ENCODE measurements around the gene SPDYA.

Gene SPDYA

GRCh38 chr2:28809927-28810326 is 707 bp upstream of the SPDYA start:
- Histone ChIP-seq H3K27me3 (replicated peaks; ENCODE audit: control insufficient read depth, insufficient read depth, low read length) (no peaks in the 10 kb centered on the region), H3K4me3 (replicated peaks; ENCODE audit: low read depth, low read length) (peak overlapping the region; percentile 62), H3K36me3 (ENCODE audit: control insufficient read depth, insufficient read depth, low read length) (no peaks in the 10 kb centered on the region; the same call in none of the 2 replicates)
- peak; percentile 9 for DNase-seq (ENCODE audit: extremely low read depth, insufficient read length)
- no peak for TF ChIP-seq CTCF (IDR thresholded peaks at IDR 0.05; ENCODE audit: insufficient read depth, low read length, poor library complexity, severe bottlenecking)

- DNase-seq (ENCODE audit: extremely low read depth, insufficient read length), result no peak
- no peaks in the 10 kb centered on the region for H3K27me3 ChIP-seq (replicated peaks; ENCODE audit: control insufficient read depth, insufficient read depth, low read length)
- TF ChIP-seq CTCF (IDR thresholded peaks at IDR 0.05; ENCODE audit: insufficient read depth, low read length, poor library complexity, severe bottlenecking), result no peak
- no peak overlapping the region for H3K4me3 ChIP-seq (replicated peaks; ENCODE audit: low read depth, low read length)
- no peaks in the 10 kb centered on the region for H3K36me3 ChIP-seq (ENCODE audit: control insufficient read depth, insufficient read depth, low read length)
Observed at GRCh38 chr2:28818053-28818452, 7.4 kb downstream of the SPDYA start.

- peak; percentile 22 for DNase-seq (ENCODE audit: extremely low read depth, insufficient read length)
- TF ChIP-seq CTCF (IDR thresholded peaks at IDR 0.05; ENCODE audit: insufficient read depth, low read length, poor library complexity, severe bottlenecking), result peak; percentile 64
- H3K4me3 ChIP-seq (replicated peaks; ENCODE audit: low read depth, low read length), result no peak overlapping the region
- H3K27me3 ChIP-seq (replicated peaks; ENCODE audit: control insufficient read depth, insufficient read depth, low read length), result no peaks in the 10 kb centered on the region
- H3K36me3 ChIP-seq (ENCODE audit: control insufficient read depth, insufficient read depth, low read length), result no peaks in the 10 kb centered on the region
Observed at GRCh38 chr2:28821295-28821958, 10.8 kb downstream of the SPDYA start.

- H3K36me3 ChIP-seq (ENCODE audit: control insufficient read depth, insufficient read depth, low read length), result no peaks in the 10 kb centered on the region
- TF ChIP-seq CTCF (IDR thresholded peaks at IDR 0.05; ENCODE audit: insufficient read depth, low read length, poor library complexity, severe bottlenecking), result no peak
- no peaks in the 10 kb centered on the region for H3K27me3 ChIP-seq (replicated peaks; ENCODE audit: control insufficient read depth, insufficient read depth, low read length)
- DNase-seq (ENCODE audit: extremely low read depth, insufficient read length), result no peak
- H3K4me3 ChIP-seq (replicated peaks; ENCODE audit: low read depth, low read length), result no peak overlapping the region
Observed at GRCh38 chr2:28822036-28822435, 11.4 kb downstream of the SPDYA start.

- DNase-seq (ENCODE audit: extremely low read depth, insufficient read length), result no peak
Observed at GRCh38 chr2:28824207-28824606, 13.6 kb downstream of the SPDYA start.

More at GRCh38 chr2:28824207-28824606, 13.6 kb downstream of the SPDYA start:
- Histone ChIP-seq H3K4me3 (replicated peaks; ENCODE audit: low read depth, low read length) (no peak overlapping the region), H3K27me3 (replicated peaks; ENCODE audit: control insufficient read depth, insufficient read depth, low read length) (no peaks in the 10 kb centered on the region), H3K36me3 (ENCODE audit: control insufficient read depth, insufficient read depth, low read length) (no peaks in the 10 kb centered on the region)
- TF ChIP-seq CTCF (IDR thresholded peaks at IDR 0.05; ENCODE audit: insufficient read depth, low read length, poor library complexity, severe bottlenecking), result no peak
